ENCODE results near the gene LY6G6C. TPM values are rescaled to one million over a fixed set of nuclear protein-coding genes. Genes with fewer than 3 reads are reported as not detected.

Gene LY6G6C
- total and polyA plus RNA-seq, 2 of the 13 experiments (the other 11 are each of a cell fraction or from before 2014, with no cell fraction given): 0.15 TPM; not detected in 1

DNA sequence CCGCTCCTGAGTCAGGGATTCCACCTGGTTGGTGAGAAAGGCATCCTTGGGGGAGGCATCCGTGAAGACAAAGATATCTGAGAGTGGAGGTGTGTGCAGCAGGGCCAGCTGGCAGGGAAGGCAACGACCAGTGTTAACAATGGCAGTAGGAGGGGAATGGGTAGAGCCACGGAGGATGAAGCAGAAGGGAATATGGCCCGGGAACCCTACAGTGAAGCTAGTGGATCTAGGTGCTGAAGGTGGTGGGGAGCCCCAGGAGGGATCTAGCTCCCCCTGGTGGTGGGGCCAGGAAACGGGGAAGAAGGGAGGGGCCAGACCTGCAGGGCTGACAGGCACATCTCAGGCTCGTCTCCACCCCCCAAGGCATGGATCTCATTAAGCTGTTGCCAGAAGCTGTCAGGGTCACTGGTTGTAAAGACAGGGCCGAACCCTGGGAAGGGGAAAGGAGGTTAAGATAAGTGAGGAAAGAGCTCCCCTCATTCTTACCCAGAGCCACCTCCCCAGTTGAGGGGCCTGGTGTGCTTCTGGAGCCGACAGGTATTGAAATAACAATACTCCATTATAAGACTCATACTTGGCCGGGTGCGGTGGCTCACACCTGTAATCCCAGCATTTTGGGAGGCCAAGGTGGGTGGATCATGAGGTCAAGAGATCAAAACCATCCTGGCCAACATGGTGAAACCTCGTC lies 48.3 kb upstream of the LY6G6C start (continued):
- TF ChIP-seq, protein P1, sequence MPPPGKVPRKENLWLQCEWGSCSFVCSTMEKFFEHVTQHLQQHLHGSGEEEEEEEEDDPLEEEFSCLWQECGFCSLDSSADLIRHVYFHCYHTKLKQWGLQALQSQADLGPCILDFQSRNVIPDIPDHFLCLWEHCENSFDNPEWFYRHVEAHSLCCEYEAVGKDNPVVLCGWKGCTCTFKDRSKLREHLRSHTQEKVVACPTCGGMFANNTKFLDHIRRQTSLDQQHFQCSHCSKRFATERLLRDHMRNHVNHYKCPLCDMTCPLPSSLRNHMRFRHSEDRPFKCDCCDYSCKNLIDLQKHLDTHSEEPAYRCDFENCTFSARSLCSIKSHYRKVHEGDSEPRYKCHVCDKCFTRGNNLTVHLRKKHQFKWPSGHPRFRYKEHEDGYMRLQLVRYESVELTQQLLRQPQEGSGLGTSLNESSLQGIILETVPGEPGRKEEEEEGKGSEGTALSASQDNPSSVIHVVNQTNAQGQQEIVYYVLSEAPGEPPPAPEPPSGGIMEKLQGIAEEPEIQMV (CRISPR knock-in tag; IDR thresholded peaks at IDR 0.05; ENCODE audit: low read depth): peak; percentile 50; the same call in 1 of the 2 replicates
- 0 out of 2 replicates have a peak, but pooled peaks have one; percentile 38 for TF ChIP-seq FOXO1 (CRISPR knock-in tag; IDR thresholded peaks at IDR 0.05)
- TF ChIP-seq, protein P2, sequence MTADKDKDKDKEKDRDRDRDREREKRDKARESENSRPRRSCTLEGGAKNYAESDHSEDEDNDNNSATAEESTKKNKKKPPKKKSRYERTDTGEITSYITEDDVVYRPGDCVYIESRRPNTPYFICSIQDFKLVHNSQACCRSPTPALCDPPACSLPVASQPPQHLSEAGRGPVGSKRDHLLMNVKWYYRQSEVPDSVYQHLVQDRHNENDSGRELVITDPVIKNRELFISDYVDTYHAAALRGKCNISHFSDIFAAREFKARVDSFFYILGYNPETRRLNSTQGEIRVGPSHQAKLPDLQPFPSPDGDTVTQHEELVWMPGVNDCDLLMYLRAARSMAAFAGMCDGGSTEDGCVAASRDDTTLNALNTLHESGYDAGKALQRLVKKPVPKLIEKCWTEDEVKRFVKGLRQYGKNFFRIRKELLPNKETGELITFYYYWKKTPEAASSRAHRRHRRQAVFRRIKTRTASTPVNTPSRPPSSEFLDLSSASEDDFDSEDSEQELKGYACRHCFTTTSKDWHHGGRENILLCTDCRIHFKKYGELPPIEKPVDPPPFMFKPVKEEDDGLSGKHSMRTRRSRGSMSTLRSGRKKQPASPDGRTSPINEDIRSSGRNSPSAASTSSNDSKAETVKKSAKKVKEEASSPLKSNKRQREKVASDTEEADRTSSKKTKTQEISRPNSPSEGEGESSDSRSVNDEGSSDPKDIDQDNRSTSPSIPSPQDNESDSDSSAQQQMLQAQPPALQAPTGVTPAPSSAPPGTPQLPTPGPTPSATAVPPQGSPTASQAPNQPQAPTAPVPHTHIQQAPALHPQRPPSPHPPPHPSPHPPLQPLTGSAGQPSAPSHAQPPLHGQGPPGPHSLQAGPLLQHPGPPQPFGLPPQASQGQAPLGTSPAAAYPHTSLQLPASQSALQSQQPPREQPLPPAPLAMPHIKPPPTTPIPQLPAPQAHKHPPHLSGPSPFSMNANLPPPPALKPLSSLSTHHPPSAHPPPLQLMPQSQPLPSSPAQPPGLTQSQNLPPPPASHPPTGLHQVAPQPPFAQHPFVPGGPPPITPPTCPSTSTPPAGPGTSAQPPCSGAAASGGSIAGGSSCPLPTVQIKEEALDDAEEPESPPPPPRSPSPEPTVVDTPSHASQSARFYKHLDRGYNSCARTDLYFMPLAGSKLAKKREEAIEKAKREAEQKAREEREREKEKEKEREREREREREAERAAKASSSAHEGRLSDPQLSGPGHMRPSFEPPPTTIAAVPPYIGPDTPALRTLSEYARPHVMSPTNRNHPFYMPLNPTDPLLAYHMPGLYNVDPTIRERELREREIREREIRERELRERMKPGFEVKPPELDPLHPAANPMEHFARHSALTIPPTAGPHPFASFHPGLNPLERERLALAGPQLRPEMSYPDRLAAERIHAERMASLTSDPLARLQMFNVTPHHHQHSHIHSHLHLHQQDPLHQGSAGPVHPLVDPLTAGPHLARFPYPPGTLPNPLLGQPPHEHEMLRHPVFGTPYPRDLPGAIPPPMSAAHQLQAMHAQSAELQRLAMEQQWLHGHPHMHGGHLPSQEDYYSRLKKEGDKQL (CRISPR knock-in tag; IDR thresholded peaks at IDR 0.05; ENCODE audit: low read depth): no peak
- TF ChIP-seq, protein P3, sequence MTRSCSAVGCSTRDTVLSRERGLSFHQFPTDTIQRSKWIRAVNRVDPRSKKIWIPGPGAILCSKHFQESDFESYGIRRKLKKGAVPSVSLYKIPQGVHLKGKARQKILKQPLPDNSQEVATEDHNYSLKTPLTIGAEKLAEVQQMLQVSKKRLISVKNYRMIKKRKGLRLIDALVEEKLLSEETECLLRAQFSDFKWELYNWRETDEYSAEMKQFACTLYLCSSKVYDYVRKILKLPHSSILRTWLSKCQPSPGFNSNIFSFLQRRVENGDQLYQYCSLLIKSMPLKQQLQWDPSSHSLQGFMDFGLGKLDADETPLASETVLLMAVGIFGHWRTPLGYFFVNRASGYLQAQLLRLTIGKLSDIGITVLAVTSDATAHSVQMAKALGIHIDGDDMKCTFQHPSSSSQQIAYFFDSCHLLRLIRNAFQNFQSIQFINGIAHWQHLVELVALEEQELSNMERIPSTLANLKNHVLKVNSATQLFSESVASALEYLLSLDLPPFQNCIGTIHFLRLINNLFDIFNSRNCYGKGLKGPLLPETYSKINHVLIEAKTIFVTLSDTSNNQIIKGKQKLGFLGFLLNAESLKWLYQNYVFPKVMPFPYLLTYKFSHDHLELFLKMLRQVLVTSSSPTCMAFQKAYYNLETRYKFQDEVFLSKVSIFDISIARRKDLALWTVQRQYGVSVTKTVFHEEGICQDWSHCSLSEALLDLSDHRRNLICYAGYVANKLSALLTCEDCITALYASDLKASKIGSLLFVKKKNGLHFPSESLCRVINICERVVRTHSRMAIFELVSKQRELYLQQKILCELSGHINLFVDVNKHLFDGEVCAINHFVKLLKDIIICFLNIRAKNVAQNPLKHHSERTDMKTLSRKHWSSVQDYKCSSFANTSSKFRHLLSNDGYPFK (CRISPR knock-in tag; IDR thresholded peaks at IDR 0.05; ENCODE audit: borderline replicate concordance): peak; percentile 39; the same call in 1 of the 2 replicates
- TF ChIP-seq ATAD3A (CRISPR knock-in tag; IDR thresholded peaks at IDR 0.05): no peak
- 0 out of 2 replicates have a peak, but pooled peaks have one; percentile 53 for TF ChIP-seq KAT7 (CRISPR knock-in tag; IDR thresholded peaks at IDR 0.05; ENCODE audit: borderline replicate concordance)
- no peak for TF ChIP-seq PRPF4 (IDR thresholded peaks at IDR 0.05; ENCODE audit: low read depth, low read length, poor library complexity, severe bottlenecking)
- peak; percentile 76 for TF ChIP-seq SAP130 (CRISPR knock-in tag; IDR thresholded peaks at IDR 0.05; ENCODE audit: low read depth)
- TF ChIP-seq FIP1L1 (IDR thresholded peaks at IDR 0.05; ENCODE audit: borderline replicate concordance, insufficient read depth, low read depth, low read length): no peak

Data from HepG2 (cell line).